Motor neuron (in vitro differentiated cells): Measurements from ENCODE around the gene PRKCZ. TPM values are rescaled to one million over a fixed set of nuclear protein-coding genes. Genes with fewer than 3 reads are reported as not detected.

Experiments used
- ATAC-seq, 8 experiments: fragments of 200-7000 bp; cut with Tn5 transposase; replicated peaks in 6 of 8; 2 replicates each; pipeline ENCODE4 v1.8.0; 2021; ENCODE audit warnings: mild to moderate bottlenecking in 8 of 8, moderate library complexity in 8 of 8
- H3K27ac ChIP-seq, 2 donors: fragments of 250-450 bp; sonication (Bioruptor Pico); 2 replicates each; pipeline ENCODE4 v1.9.0; 2021; ENCODE audit warnings: antibody characterized with exemption in 2 of 2, mild to moderate bottlenecking in 2 of 2, moderate library complexity in 1 of 2
- H3K4me1 ChIP-seq, 2 donors: fragments of 250-450 bp; sonication (Bioruptor Pico); replicated peaks in 1 of 2; 2 replicates each; pipeline ENCODE4 v1.6.1; 2021; ENCODE audit warnings: antibody characterized with exemption in 2 of 2, mild to moderate bottlenecking in 2 of 2, moderate library complexity in 1 of 2
- H3K4me3 ChIP-seq, 5 donors: fragments of 250-450 bp; sonication (Bioruptor Pico); 2 replicates each; pipeline ENCODE4 v1.9.0; 2021; ENCODE audit warnings: antibody characterized with exemption in 5 of 5, mild to moderate bottlenecking in 5 of 5, moderate library complexity in 4 of 5
- WGBS, 10 experiments: fragments of 450-650 bp; shearing (Covaris generic); methylation state at CpG; one replicate each; pipeline ENCODE4 v1.0.0; 2022; 5-methylcytosine and 5-hydroxymethylcytosine counted together
- in situ Hi-C, 9 experiments: fragments of 400-800 bp; cut with MboI; loops; one replicate each; pipeline ENCODE4 v1.15.0; 2021; ENCODE audit warnings: low sequenced_read_pairs in 9 of 9, low pct_unique_long_range_greater_than_20kb in 2 of 9; ENCODE audit not compliant: unreplicated experiment in 9 of 9
- total RNA-seq, 8 experiments: library from RNA; unstranded; fragments of 300-600 nt; gene quantifications; 2 replicates each; pipeline versions ENCODE4 v1.2.3 to v1.2.4, GENCODE V29; 2022

PRKCZ gene
- total RNA-seq, 8 experiments from 2014 or later = 1.1 to 39.0 (median 23.6) TPM

- Histone ChIP-seq H3K4me3 (no peak overlapping the region), H3K4me1 (peaks cover 25 to 27% of the 10 kb centered on the region in 2 donors), H3K27ac (no peak overlapping the region)
- in situ Hi-C loops = loop anchor here in 1 of 9 experiments (25.0 kb wide), 1 partner anchor 160 kb away; no protein-coding TSS in a partner anchor
- ATAC-seq = no peak
- 77 to 100% (median 96%) methylated on average over 1 to 17 of the region's 26 CpGs; no CpG with 5 or more reads in 2 of the 10 experiments for WGBS, 10 experiments
These were observed 47.4 kb downstream of the PRKCZ start for GRCh38 chr1:2097386-2098300.

GRCh38 chr1:2098301-2098698, 48.1 kb downstream of the PRKCZ start:
- WGBS, 10 experiments = 62 to 100% (median 92%) methylated on average over 2 to 11 of the region's 11 CpGs; no CpG with 5 or more reads in 2 of the 10 experiments
- no peak overlapping the region for H3K27ac ChIP-seq
- in situ Hi-C loops = loop anchor here in 1 of 9 experiments (25.0 kb wide), 1 partner anchor 161 kb away; no protein-coding TSS in a partner anchor
- no peak overlapping the region for H3K4me3 ChIP-seq
- peaks cover 28 to 30% of the 10 kb centered on the region in 2 donors for H3K4me1 ChIP-seq
- no peak for ATAC-seq

DNA sequence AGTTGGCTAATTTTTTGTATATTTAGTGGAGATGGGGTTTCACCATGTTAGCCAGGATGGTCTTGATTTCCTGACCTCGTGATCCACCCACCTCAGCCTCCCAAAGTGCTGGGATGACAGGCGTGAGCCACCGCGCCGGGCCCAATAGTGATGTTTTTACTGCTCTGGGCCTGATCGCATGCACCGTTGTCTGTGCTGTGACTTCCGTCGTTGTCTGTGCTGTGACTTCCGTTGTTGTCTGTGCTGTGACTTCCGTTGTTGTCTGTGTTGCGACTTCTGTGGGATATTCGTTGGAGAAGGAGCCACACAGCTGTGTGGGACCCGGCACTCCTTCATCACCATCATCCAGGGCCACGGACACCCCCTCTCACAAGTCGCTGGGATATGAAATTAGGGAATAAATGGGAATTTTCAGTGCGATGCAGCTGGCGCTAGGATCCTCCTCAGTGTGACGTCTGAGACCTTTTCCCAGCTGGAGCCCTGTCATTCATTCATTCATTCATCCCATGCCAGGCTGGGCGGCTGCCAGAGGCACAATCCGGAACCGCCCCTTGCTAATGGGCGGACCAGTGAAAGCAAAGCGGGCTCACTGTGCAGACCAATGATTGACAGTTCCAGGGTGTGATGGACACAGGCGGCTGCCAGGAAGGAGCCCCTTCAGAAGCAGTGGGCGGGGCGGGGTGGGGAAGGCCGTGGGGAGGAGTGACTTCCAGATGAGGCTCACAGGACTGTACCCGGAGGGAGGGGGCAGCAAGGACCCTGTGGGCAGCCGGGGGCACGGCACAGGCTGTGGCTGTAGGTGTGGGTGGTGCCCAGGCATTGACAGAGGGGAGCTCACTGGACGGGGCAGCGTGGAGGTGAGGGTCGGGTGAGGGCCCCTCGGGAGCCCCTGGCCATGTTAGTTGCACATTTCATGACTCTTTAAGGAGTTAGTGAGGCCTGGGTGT, 48.9 kb downstream of the PRKCZ start:
- H3K27ac ChIP-seq = peak overlapping the region; percentile 17 to 63
- WGBS, 10 experiments = 81 to 96% (median 83%) methylated on average over 3 to 14 of the region's 35 CpGs; no CpG with 5 or more reads in 6 of the 10 experiments
- in situ Hi-C loops = loop anchor here in 1 of 9 experiments (25.0 kb wide), 1 partner anchor 162 kb away; no protein-coding TSS in a partner anchor
- peak in 5 of 8 experiments; percentile 11 to 36 (median 26) for ATAC-seq
- H3K4me1 ChIP-seq = peaks cover 37 to 38% of the 10 kb centered on the region in 2 donors
- no peak overlapping the region for H3K4me3 ChIP-seq

DNA sequence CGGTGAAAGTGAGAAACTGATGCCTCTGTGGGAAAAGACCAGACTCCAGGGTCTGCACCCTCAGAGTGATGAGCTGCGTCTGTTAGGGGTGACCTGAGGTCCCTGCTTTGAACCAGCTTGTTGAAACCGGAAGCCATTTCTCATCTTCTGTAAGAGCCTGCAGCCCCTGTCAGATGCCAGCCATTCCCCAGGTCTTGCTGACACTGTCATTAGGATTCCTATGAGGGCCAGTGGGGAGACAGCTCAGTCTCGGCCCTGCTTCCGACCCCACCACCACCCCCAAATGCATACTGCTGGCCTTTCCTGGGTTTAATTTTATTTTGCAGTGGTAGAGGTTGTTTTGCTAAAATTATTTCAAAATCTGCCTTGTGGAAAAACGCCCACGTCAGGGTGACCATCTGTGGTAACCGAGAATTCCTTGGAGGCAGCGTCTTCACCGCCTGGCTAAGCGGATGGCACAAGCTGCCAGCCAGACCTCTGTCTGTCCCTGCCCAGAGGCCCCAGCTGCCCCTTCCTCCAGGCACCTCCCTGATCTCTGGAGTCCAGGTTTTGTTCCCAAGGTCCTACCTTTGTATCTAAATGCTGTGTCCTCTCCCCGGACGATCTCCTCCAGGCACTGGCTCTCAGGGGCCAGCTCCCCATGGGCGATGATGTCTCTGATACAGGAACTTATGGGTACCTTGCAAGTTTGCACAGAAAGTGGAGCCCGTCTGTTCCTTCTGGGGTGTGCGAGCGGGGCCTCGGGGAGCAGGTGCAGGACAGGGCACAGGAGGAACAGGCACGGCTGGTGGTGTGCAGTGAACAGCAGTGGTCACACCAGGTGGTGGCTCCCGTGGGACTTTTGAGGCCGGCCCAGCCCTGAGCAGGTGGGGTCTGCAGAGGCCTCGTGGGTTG, 49.9 kb downstream of the PRKCZ start:
- peak overlapping the region; percentile 17 to 63 for H3K27ac ChIP-seq
- in situ Hi-C loops = loop anchor here in 1 of 9 experiments (25.0 kb wide), 1 partner anchor 163 kb away; no protein-coding TSS in a partner anchor
- peaks cover 47 to 48% of the 10 kb centered on the region in 2 donors for H3K4me1 ChIP-seq
- H3K4me3 ChIP-seq = no peak overlapping the region
- peak in 4 of 8 experiments; percentile 6 to 59 (median 31) for ATAC-seq
- WGBS, 10 experiments = 0 to 100% (median 79%) methylated on average over 1 to 20 of the region's 22 CpGs; no CpG with 5 or more reads in 1 of the 10 experiments

GRCh38 chr1:2100780-2101108, 50.5 kb downstream of the PRKCZ start:
- Histone ChIP-seq H3K4me1 (peaks cover 49 to 54% of the 10 kb centered on the region in 2 donors), H3K27ac (no peak overlapping the region), H3K4me3 (no peak overlapping the region)
- WGBS, 10 experiments = 30 to 100% (median 84%) methylated on average over 1 to 4 of the region's 4 CpGs
- in situ Hi-C loops = no loop called here
- ATAC-seq = no peak

DNA sequence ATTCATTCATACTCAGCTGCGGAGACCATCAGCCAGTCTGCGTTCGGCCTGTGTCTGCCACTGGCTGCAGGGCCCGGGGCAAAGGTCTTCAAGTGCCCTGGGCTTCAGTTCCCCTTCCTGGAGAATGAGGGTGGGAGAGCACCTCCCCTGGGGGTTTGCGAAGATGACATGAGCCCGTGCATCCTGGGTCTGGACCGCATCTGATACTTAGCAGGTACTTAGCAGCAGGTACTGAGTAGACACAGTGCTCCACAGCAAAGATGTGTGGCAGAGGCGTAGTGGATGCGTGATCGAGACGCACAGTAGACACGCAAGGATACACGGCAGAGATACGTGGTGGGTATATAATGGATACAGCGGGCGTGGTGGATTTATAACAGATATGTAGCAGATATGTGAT, 51.3 kb downstream of the PRKCZ start:
- H3K4me1 ChIP-seq = peaks cover 49 to 54% of the 10 kb centered on the region in 2 donors
- no peak for ATAC-seq
- 70 to 100% (median 92%) methylated on average over 1 to 12 of the region's 16 CpGs; no CpG with 5 or more reads in 4 of the 10 experiments for WGBS, 10 experiments
- H3K27ac ChIP-seq = no peak overlapping the region
- H3K4me3 ChIP-seq = no peak overlapping the region
- in situ Hi-C loops = no loop called here

- H3K27ac ChIP-seq = no peak overlapping the region
- H3K4me1 ChIP-seq = peaks cover 49 to 54% of the 10 kb centered on the region in 2 donors
- in situ Hi-C loops = no loop called here
- no peak overlapping the region for H3K4me3 ChIP-seq
- ATAC-seq = no peak
- 36 to 91% (median 82%) methylated on average over 1 to 7 of the region's 8 CpGs; no CpG with 5 or more reads in 2 of the 10 experiments for WGBS, 10 experiments
These were observed 51.7 kb downstream of the PRKCZ start for GRCh38 chr1:2101946-2102345.

GRCh38 chr1:2102753-2103152, 52.5 kb downstream of the PRKCZ start:
- in situ Hi-C loops = no loop called here
- no peak overlapping the region for H3K4me3 ChIP-seq
- 48 to 100% (median 87%) methylated on average over 2 to 12 of the region's 12 CpGs; no CpG with 5 or more reads in 2 of the 10 experiments for WGBS, 10 experiments
- peak overlapping the region in 1 of 2 donors; percentile 18 for H3K27ac ChIP-seq
- H3K4me1 ChIP-seq = peaks cover 49 to 54% of the 10 kb centered on the region in 2 donors
- no peak for ATAC-seq

GRCh38 chr1:2103266-2103900, 53.2 kb downstream of the PRKCZ start:
- H3K4me1 ChIP-seq = peaks cover 50 to 54% of the 10 kb centered on the region in 2 donors
- H3K4me3 ChIP-seq = no peak overlapping the region
- in situ Hi-C loops = no loop called here
- peak overlapping the region; percentile 18 to 22 for H3K27ac ChIP-seq
- peak in 2 of 8 experiments; percentile 18 to 60 for ATAC-seq
- WGBS, 10 experiments = 60 to 92% (median 78%) methylated on average over 3 to 21 of the region's 25 CpGs; no CpG with 5 or more reads in 4 of the 10 experiments

GRCh38 chr1:2103901-2104590, 53.8 kb downstream of the PRKCZ start:
- no peak for ATAC-seq
- in situ Hi-C loops = no loop called here
- WGBS, 10 experiments = 55 to 91% (median 81%) methylated on average over 4 to 19 of the region's 22 CpGs; no CpG with 5 or more reads in 7 of the 10 experiments

More at GRCh38 chr1:2103901-2104590, 53.8 kb downstream of the PRKCZ start:
- Histone ChIP-seq H3K27ac (peak overlapping the region; percentile 3 to 22), H3K4me1 (peaks cover 53% of the 10 kb centered on the region in 2 donors), H3K4me3 (no peak overlapping the region)
